Astrocyte (in vitro differentiated cells and primary cell): Measurements from ENCODE around the gene GRM7. TPM values are rescaled to one million over a fixed set of nuclear protein-coding genes. Genes with fewer than 3 reads are reported as not detected.

Source experiments
- DNase-seq: peaks from one replicate; pipeline ENCODE4 v3.0.0-alpha.2; 2010; ENCODE audit warnings: low read depth
- FAIRE-seq: peaks from 2 replicates; lab custom pipeline; 2011; peaks lifted over from hg19 to GRCh38; lab: Jason Lieb, UNC
- H2AFZ ChIP-seq: 2 replicates; pipeline ENCODE4 v1.6.0; 2012; ENCODE audit warnings: low read depth, low read length, inconsistent platforms
- H3K27ac ChIP-seq: 2 replicates; pipeline ENCODE4 v1.5.1; 2011; ENCODE audit warnings: low read depth, low read length, inconsistent platforms
- H3K27me3 ChIP-seq: 2 replicates; pipeline ENCODE4 v1.6.0; 2011; ENCODE audit warnings: low read length, inconsistent platforms; ENCODE audit not compliant: insufficient read depth
- H3K36me3 ChIP-seq: 2 replicates; pipeline ENCODE4 v1.5.1; 2011; ENCODE audit warnings: low read length, inconsistent platforms; ENCODE audit not compliant: insufficient read depth
- H3K4me1 ChIP-seq: 2 replicates; pipeline ENCODE4 v1.5.1; 2011; ENCODE audit warnings: low read length, inconsistent platforms; ENCODE audit not compliant: insufficient read depth
- H3K4me2 ChIP-seq: 2 replicates; pipeline ENCODE4 v1.6.0; 2012; ENCODE audit warnings: low read length, inconsistent platforms
- H3K4me3 ChIP-seq: 2 replicates; pipeline ENCODE4 v1.5.1; 2011; ENCODE audit warnings: low read depth, mild to moderate bottlenecking, low read length, inconsistent platforms; ENCODE audit not compliant: insufficient read depth
- H3K79me2 ChIP-seq: 2 replicates; pipeline ENCODE4 v1.6.0; 2012; ENCODE audit warnings: mild to moderate bottlenecking, low read length, inconsistent platforms; ENCODE audit not compliant: insufficient read depth
- H3K9ac ChIP-seq: 2 replicates; pipeline ENCODE4 v1.6.0; 2012; ENCODE audit warnings: mild to moderate bottlenecking, low read length, inconsistent platforms
- H3K9me3 ChIP-seq: 2 replicates; pipeline ENCODE4 v1.5.1; 2012; ENCODE audit warnings: low read depth, mild to moderate bottlenecking, low read length, inconsistent platforms; ENCODE audit not compliant: insufficient read depth
- H4K20me1 ChIP-seq: 2 replicates; pipeline ENCODE4 v1.6.0; 2012; ENCODE audit warnings: low read length, inconsistent platforms; ENCODE audit not compliant: insufficient read depth
- H3K27ac Mint-ChIP-seq: one replicate; pipeline ENCODE4 v1.8.0; 2021; ENCODE audit warnings: mild to moderate bottlenecking, mixed read lengths; ENCODE audit not compliant: unreplicated experiment
- H3K27me3 Mint-ChIP-seq: one replicate; pipeline ENCODE4 v1.8.0; 2021; ENCODE audit warnings: low read depth, mixed read lengths; ENCODE audit not compliant: unreplicated experiment
- H3K36me3 Mint-ChIP-seq: one replicate; pipeline ENCODE4 v1.8.0; 2021; ENCODE audit warnings: low read depth, mixed read lengths; ENCODE audit not compliant: unreplicated experiment
- H3K4me1 Mint-ChIP-seq: one replicate; pipeline ENCODE4 v1.8.0; 2021; ENCODE audit warnings: low read depth, mixed read lengths; ENCODE audit not compliant: unreplicated experiment
- H3K4me3 Mint-ChIP-seq: one replicate; pipeline ENCODE4 v1.8.0; 2021; ENCODE audit warnings: mild to moderate bottlenecking, moderate library complexity, mixed read lengths; ENCODE audit not compliant: unreplicated experiment
- H3K9me3 Mint-ChIP-seq: one replicate; pipeline ENCODE4 v1.8.0; 2021; ENCODE audit warnings: mild to moderate bottlenecking, mixed read lengths; ENCODE audit not compliant: unreplicated experiment
- EZH2 ChIP-seq: IDR thresholded peaks from 2 replicates; pipeline ENCODE4 v1.6.1; 2012; ENCODE audit warnings: mild to moderate bottlenecking, low read length, inconsistent platforms; ENCODE audit not compliant: insufficient read depth
- total RNA-seq: library from RNA; stranded (reverse); gene quantifications from 2 replicates; pipeline ENCODE4 v1.2.1, GENCODE V29; 2021
- TF ChIP-seq, protein P1 (sequence below): IDR thresholded peaks from 2 replicates; pipeline ENCODE4 v1.5.1; 2011; ENCODE audit warnings: low read depth, mild to moderate bottlenecking, inconsistent platforms, low read length, moderate library complexity; ENCODE audit not compliant: insufficient read depth

The GRM7 gene
- total RNA-seq, 1 donor from 2014 or later = not detected

GRCh38 chr3:7203969-7204847 lies 343.3 kb downstream of the GRM7 start:
- Mint-ChIP-seq H3K27ac (no peak overlapping the region), H3K9me3 (peaks cover under 1% of the 10 kb centered on the region), H3K4me1 (no peaks in the 10 kb centered on the region), H3K4me3 (no peak overlapping the region), H3K36me3 (no peaks in the 10 kb centered on the region), H3K27me3 (no peaks in the 10 kb centered on the region)
- Histone ChIP-seq H3K4me1 (no peaks in the 10 kb centered on the region), H3K79me2 (no peaks in the 10 kb centered on the region), H2AFZ (no peak overlapping the region), H3K27me3 (no peaks in the 10 kb centered on the region), H3K9me3 (no peaks in the 10 kb centered on the region), H3K4me2 (no peak overlapping the region), H3K36me3 (no peaks in the 10 kb centered on the region), H4K20me1 (no peaks in the 10 kb centered on the region), H3K9ac (no peak overlapping the region), H3K4me3 (no peak overlapping the region), H3K27ac (no peak overlapping the region)
- no peak for TF ChIP-seq EZH2
- TF ChIP-seq, protein P1, sequence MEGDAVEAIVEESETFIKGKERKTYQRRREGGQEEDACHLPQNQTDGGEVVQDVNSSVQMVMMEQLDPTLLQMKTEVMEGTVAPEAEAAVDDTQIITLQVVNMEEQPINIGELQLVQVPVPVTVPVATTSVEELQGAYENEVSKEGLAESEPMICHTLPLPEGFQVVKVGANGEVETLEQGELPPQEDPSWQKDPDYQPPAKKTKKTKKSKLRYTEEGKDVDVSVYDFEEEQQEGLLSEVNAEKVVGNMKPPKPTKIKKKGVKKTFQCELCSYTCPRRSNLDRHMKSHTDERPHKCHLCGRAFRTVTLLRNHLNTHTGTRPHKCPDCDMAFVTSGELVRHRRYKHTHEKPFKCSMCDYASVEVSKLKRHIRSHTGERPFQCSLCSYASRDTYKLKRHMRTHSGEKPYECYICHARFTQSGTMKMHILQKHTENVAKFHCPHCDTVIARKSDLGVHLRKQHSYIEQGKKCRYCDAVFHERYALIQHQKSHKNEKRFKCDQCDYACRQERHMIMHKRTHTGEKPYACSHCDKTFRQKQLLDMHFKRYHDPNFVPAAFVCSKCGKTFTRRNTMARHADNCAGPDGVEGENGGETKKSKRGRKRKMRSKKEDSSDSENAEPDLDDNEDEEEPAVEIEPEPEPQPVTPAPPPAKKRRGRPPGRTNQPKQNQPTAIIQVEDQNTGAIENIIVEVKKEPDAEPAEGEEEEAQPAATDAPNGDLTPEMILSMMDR = no peak
- FAIRE-seq = no peak
- no peak for DNase-seq

DNA sequence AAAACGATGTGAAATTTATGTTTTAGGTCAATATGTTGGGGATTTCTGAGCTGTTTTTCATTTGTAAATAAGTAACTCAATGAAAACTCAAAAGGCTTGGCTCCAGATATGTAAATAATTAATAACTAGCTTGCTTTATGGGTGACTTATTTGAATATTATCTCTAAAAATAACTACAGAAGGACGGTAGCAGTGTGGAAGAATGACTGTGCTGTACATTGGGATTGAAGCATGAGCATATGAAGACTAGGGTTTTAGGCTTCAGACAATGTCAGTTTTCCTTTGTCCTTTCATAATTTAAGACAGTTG lies 343.9 kb downstream of the GRM7 start:
- no peak overlapping the region for H3K4me3 Mint-ChIP-seq
- DNase-seq (no peak), FAIRE-seq (no peak)
- H2AFZ ChIP-seq = no peak overlapping the region
- H3K4me1 ChIP-seq = no peaks in the 10 kb centered on the region
- no peak overlapping the region for H3K4me3 ChIP-seq
- H3K27ac Mint-ChIP-seq = no peak overlapping the region
- TF ChIP-seq, protein P1 = no peak
- no peak for TF ChIP-seq EZH2
- no peaks in the 10 kb centered on the region for H3K4me1 Mint-ChIP-seq
- no peak overlapping the region for H3K27ac ChIP-seq
- H4K20me1 ChIP-seq = no peaks in the 10 kb centered on the region
- H3K36me3 ChIP-seq = no peaks in the 10 kb centered on the region
- no peaks in the 10 kb centered on the region for H3K79me2 ChIP-seq
- no peaks in the 10 kb centered on the region for H3K36me3 Mint-ChIP-seq
- H3K4me2 ChIP-seq = no peak overlapping the region
- H3K27me3 Mint-ChIP-seq = no peaks in the 10 kb centered on the region
- no peaks in the 10 kb centered on the region for H3K9me3 Mint-ChIP-seq
- no peaks in the 10 kb centered on the region for H3K9me3 ChIP-seq
- H3K9ac ChIP-seq = no peak overlapping the region
- no peaks in the 10 kb centered on the region for H3K27me3 ChIP-seq

GRCh38 chr3:7205535-7205934 lies 344.6 kb downstream of the GRM7 start:
- Histone ChIP-seq H2AFZ (no peak overlapping the region), H3K4me3 (no peak overlapping the region), H3K27me3 (no peaks in the 10 kb centered on the region), H4K20me1 (no peaks in the 10 kb centered on the region), H3K4me1 (no peaks in the 10 kb centered on the region), H3K27ac (no peak overlapping the region), H3K36me3 (no peaks in the 10 kb centered on the region), H3K9ac (peak overlapping the region; percentile 43), H3K79me2 (no peaks in the 10 kb centered on the region), H3K4me2 (peak overlapping the region; percentile 56), H3K9me3 (no peaks in the 10 kb centered on the region)
- DNase-seq (peak; percentile 25), FAIRE-seq (no peak)
- H3K27ac Mint-ChIP-seq = no peak overlapping the region
- no peaks in the 10 kb centered on the region for H3K36me3 Mint-ChIP-seq
- TF ChIP-seq, protein P1 = no peak
- H3K9me3 Mint-ChIP-seq = no peaks in the 10 kb centered on the region
- H3K4me1 Mint-ChIP-seq = no peaks in the 10 kb centered on the region
- no peaks in the 10 kb centered on the region for H3K27me3 Mint-ChIP-seq
- H3K4me3 Mint-ChIP-seq = no peak overlapping the region
